Prostate gland (tissue), 2 donors: ENCODE measurements around the gene PEX26.
A peak's percentile ranks its signal among the peaks of the same experiment; 100 is the strongest.

Experiments used
- CTCF ChIP-seq, 4 experiments: fragments of 200-600 bp in 2 of 4; fragments of 450-650 bp in 2 of 4; sonication (generic) in 2 of 4; IDR thresholded peaks; 1 replicate in 3 of 4; 2 replicates in 1 of 4; pipeline ENCODE4 v1.5.1; 2016 to 2019; ENCODE audit warnings: antibody characterized with exemption in 4 of 4, mild to moderate bottlenecking in 2 of 4, moderate library complexity in 2 of 4
- POLR2A ChIP-seq: fragments of 450-650 bp; IDR thresholded peaks from one replicate; pipeline ENCODE4 v1.6.1; 2016; ENCODE audit warnings: antibody characterized with exemption, mild to moderate bottlenecking
- POLR2AphosphoS5 ChIP-seq: sonication (generic); formaldehyde crosslinking; IDR thresholded peaks from one replicate; pipeline ENCODE4 v1.6.1; 2017; ENCODE audit warnings: antibody characterized with exemption

GRCh38 chr22:18031695-18032454 lies 45.9 kb upstream of the PEX26 start:
- no peak for TF ChIP-seq POLR2A
- TF ChIP-seq CTCF (IDR thresholded peaks at IDR 0.05) = no peak
- peak; percentile 16 for TF ChIP-seq POLR2AphosphoS5
